Right cardiac atrium (tissue), 5 donors: ENCODE data around the gene UBL7. TPM values are rescaled to one million over a fixed set of nuclear protein-coding genes. Genes with fewer than 3 reads are reported as not detected.

Source experiments
- ATAC-seq, 2 donors: fragments of 200-7000 bp; cut with Tn5 transposase; one replicate each; pipeline versions ENCODE4 v1.8.0 to v1.9.1; 2020; ENCODE audit warnings: moderate library complexity in 2 of 2, mild to moderate bottlenecking in 1 of 2
- DNase-seq, 3 donors: peaks; one replicate each; pipeline ENCODE4 v3.0.0-alpha.2; 2020
- H3K27ac ChIP-seq: one replicate; pipeline ENCODE4 v1.5.1; 2013; ENCODE audit warnings: mild to moderate bottlenecking, low read length, control low read depth, moderate library complexity
- H3K27me3 ChIP-seq: one replicate; pipeline ENCODE4 v1.6.1; 2013; ENCODE audit not compliant: control insufficient read depth, insufficient read depth
- H3K4me1 ChIP-seq: one replicate; pipeline ENCODE4 v1.6.1; 2013; ENCODE audit warnings: low read length; ENCODE audit not compliant: control insufficient read depth, insufficient read depth
- H3K4me3 ChIP-seq: one replicate; pipeline ENCODE4 v1.5.1; 2013; ENCODE audit warnings: low read length, control low read depth
- H3K9me3 ChIP-seq: one replicate; pipeline ENCODE4 v1.6.1; 2013; ENCODE audit warnings: low read length; ENCODE audit not compliant: control insufficient read depth
- WGBS: extraction: QIAGEN DNeasy Blood & Tissue Kit; methylation state at CpG from one replicate; pipeline ENCODE4 v1.1.7; 2013; 5-methylcytosine and 5-hydroxymethylcytosine counted together
- intact Hi-C, 4 donors: fragments of 100-400 bp; cut with DNase I; formaldehyde crosslinking; loops; one replicate each; pipeline versions ENCODE4 v1.11.0 to v1.14.0; 2022 to 2023
- polyA plus RNA-seq: library from polyadenylated mRNA; stranded (reverse); fragments of 200-250 nt; gene quantifications from one replicate; pipeline ENCODE4 v1.2.3, GENCODE V29; 2013
- total RNA-seq, 4 donors: library from RNA; stranded (reverse); fragmentation: NEBNext Ultra II Directional; extraction: Animal tissue kit (Norgen Biotek cat#: 25700); gene quantifications; one replicate each; pipeline ENCODE4 v1.2.1, GENCODE V29; 2021
- donor health status: healthy with polysubstance abuse.
- donor health status: DM: no; HTN: yes; CAD: no.
- donor health status: DM: no; HTN: no; CAD: no.
- donor health status: DM: no; HTN: yes; CAD: no; lungs with severe emphysema.
- donor health status: DM: yes; HTN: yes; CAD: no.

Gene UBL7
- total and polyA plus RNA-seq, 5 donors, result 35.8 to 59.3 (median 49.0) TPM

DNA sequence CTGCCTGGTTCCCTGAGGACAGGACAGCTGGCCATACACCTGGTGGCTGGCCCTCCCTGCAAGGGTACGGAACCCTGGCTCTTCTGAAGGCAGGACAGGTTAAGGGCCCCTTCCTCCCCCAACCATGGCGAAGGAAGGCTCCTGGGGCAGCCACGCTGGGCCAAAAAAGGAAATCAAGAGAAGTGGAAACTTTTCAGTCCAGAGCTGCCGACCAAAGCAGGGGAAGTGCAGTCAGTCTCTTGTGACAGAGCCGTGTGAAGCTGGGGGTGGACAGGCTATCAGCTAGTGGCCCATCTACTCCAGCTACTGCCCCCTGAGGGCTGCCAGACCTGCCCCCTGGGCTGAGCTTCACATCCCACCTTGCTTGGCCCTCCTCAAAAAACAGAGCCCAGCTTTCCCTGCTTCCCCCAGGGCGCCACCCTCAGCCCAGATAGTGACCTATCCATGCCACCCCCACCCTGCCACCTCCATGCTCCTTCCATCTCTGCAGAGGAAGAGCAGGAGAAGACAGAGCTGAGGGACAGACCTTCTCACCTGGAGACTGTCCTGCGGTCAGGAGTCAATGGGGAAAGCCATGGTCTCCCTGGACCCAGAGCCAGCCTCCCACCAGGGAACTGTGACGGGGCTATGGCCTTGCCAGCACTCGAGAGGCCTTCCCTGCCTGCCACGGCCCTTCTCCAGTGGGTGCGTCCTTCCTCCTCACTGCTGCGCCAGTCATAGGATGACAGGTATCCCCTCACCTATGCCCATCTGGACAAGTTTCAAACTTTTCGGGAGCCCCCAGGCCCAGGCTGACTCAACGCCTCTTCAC lies 31.8 kb downstream of the UBL7 start:
- WGBS, result 85% methylated on average over 14 of the region's 14 CpGs
- no peaks in the 10 kb centered on the region for H3K27me3 ChIP-seq
- no peaks in the 10 kb centered on the region for H3K4me1 ChIP-seq
- DNase-seq (peak in 2 of 3 donors; percentile 46 to 55), ATAC-seq (no peak)
- no peak overlapping the region for H3K27ac ChIP-seq
- intact Hi-C loops, result no loop called here
- H3K4me3 ChIP-seq, result no peak overlapping the region
- no peaks in the 10 kb centered on the region for H3K9me3 ChIP-seq

DNA sequence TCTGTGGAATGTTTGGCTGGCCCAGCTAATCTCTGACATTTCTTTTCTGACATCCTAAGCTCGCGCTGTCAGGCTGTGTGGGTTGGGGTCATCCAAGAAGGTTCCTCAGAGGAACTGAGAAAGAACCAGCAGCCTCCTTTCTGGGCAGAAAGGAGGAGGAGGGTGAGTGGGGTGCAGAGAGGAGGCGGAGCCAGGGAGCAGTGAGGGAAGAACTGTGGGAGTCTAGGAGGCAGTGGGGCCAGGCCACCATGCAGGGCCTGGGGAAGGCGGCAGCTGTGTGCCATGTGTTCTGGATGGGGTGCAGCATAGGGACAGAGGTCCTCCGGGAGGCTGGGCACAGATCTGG lies 32.5 kb downstream of the UBL7 start:
- no peak overlapping the region for H3K27ac ChIP-seq
- 89% methylated on average over 5 of the region's 5 CpGs for WGBS
- ATAC-seq, result no peak

DNA sequence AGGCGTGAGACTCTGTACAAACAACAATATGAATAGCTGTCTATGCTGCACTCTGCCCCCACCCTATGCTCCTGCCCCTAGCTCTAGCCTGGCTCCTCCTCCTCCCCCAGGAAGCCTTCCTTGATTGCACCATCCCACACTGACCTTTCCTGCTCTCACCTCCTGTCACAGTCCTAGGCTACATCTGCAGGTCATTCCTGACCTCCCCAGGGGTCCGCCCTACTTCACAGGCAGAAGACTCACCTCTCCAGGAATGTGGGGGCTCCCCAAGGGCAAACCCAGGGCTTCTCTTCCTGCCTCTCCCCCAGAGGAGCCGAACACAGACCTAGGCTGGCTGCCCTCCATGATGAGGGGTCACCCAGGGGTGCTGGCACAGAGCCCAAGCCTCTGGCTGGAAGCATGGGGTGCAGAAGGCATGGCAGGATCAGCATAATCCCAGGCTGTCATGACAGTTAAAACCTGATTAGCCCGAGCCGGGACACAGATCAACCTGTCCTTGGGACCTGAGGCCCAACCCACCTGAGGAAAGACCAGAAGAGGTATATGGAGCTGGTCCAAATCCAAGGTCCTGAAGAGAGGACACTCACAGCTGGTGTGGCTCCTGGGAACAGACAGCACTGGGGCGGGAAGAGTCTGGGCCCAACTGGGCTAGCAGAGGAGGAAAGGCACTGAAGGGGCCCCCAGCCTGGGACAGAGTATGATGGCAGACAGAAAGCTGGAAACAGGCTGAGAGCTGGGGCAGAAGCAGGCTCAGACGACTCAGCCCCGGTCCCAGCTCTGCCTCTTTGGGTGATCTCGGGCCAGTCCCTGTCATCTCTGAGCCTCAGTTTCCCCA lies 33.1 kb downstream of the UBL7 start:
- Histone ChIP-seq H3K27me3 (no peaks in the 10 kb centered on the region), H3K4me1 (peaks cover 3% of the 10 kb centered on the region), H3K27ac (no peak overlapping the region), H3K4me3 (no peak overlapping the region), H3K9me3 (no peaks in the 10 kb centered on the region)
- DNase-seq (peak in 2 of 3 donors; percentile 32 to 35), ATAC-seq (no peak)
- intact Hi-C loops, result no loop called here
- WGBS, result 83% methylated on average over 9 of the region's 9 CpGs

More for the DNA sequence above, 32.5 kb downstream of the UBL7 start:
- Histone ChIP-seq H3K4me1 (no peaks in the 10 kb centered on the region), H3K9me3 (no peaks in the 10 kb centered on the region), H3K27me3 (no peaks in the 10 kb centered on the region), H3K4me3 (no peak overlapping the region)
- peak in 2 of 3 donors; percentile 53 to 54 for DNase-seq
- intact Hi-C loops, result no loop called here

DNA sequence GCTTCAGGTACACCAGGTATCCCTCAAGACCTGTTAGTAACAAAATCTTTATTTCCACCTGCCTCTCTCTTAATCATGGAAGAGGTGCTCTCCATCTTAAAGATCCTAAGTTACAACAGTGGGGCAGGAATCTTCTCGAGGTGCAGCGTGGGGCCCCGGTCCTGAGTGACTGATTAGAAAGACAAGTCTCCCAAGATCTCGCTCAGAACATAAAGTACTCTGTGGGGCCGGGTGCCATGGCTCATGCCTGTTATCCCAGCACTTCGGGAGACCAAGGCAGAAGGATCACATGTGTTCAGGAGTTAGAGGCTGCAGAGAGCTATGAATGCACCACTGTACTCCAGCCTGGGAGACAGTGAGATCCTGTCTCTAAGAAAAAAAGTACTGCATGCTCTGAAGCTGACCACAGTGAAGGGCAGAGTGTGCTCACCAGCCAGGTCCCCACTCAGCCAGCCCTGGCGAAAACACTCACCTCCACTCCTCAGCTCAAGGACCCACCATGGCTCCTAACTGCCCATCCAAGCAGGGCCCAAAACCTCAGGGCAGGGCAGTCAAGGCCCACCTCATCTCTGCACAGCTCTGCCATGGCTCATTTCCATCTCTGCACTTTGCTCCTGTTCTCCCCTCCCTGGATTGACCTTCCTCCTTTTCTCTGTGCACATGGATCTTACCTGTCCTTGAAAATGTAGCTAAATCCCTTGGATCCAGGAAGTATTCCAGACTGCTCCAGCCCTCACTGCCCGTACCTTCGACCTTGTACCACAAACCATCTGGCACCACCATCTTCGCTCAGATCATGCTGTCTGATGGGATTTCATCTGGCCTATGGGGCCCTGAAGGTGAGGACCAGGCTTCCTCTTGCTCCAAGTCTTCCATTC lies 34.3 kb downstream of the UBL7 start:
- Histone ChIP-seq H3K27me3 (no peaks in the 10 kb centered on the region), H3K27ac (no peak overlapping the region), H3K4me1 (peaks cover 3% of the 10 kb centered on the region), H3K9me3 (no peaks in the 10 kb centered on the region), H3K4me3 (no peak overlapping the region)
- ATAC-seq, result no peak
- intact Hi-C loops, result no loop called here
- DNase-seq, result peak in 2 of 3 donors; percentile 11 to 38
- 90% methylated on average over 10 of the region's 10 CpGs for WGBS

DNA sequence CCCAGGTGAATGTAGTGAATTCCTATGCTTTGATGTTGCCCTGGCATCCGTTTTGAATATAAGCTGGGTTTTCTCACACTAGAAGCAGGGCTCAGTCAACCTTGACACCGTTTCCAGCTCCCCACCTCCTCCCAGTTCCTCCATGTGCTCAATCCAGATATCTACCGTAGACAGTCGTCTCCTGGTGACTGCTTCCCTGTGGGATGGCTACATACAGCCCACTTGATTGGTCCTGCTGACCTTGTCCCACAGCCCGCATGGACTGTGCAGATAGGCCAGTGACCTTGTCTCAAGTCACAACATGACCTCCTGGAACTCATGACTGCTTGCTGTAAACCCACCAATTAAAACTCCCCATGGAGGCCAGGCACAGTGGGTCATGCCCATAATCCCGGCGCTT lies 35.3 kb downstream of the UBL7 start:
- no peaks in the 10 kb centered on the region for H3K9me3 ChIP-seq
- H3K4me1 ChIP-seq, result peaks cover 5% of the 10 kb centered on the region
- H3K27me3 ChIP-seq, result no peaks in the 10 kb centered on the region
- 80% methylated on average over 7 of the region's 7 CpGs for WGBS
- ATAC-seq, result no peak
- H3K4me3 ChIP-seq, result no peak overlapping the region
- intact Hi-C loops, result no loop called here
- peak in 1 of 3 donors; percentile 2 for DNase-seq
- no peak overlapping the region for H3K27ac ChIP-seq

DNA sequence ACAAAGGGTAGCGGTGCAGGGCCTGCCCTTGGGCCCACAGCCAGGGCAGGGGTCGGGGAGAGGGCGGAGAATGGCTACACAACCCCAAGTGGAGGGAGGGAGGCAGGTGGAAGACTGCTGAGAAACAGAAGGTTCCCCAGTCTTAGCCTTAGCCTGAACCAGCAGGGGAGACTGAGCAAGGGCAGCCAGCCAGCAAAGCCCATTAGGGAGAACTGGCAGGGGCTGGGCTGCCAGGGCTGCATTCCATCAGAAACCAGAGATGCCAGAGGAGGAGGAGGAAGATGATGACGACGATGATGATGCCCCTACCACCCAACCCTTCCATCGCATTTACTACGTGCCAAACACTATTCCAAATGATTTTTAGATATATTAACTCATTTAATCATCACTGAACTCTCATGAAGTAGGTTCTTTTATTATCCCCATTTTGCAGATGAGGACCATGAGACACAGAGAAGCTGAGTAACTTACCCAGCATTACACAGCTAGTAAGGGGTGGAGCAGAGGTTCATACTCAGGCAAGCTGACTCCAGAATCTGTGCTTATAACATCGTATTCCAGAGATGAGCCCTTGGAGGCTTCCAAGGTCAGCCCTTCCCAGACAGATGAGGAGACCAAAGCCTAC lies 35.9 kb downstream of the UBL7 start:
- intact Hi-C loops, result no loop called here
- no peak overlapping the region for H3K4me3 ChIP-seq
- H3K4me1 ChIP-seq, result peaks cover 5% of the 10 kb centered on the region
- no peak overlapping the region for H3K27ac ChIP-seq
- WGBS, result 89% methylated on average over 8 of the region's 8 CpGs
- no peaks in the 10 kb centered on the region for H3K27me3 ChIP-seq
- no peaks in the 10 kb centered on the region for H3K9me3 ChIP-seq
- ATAC-seq, result no peak
- peak in 1 of 3 donors; percentile 20 for DNase-seq

DNA sequence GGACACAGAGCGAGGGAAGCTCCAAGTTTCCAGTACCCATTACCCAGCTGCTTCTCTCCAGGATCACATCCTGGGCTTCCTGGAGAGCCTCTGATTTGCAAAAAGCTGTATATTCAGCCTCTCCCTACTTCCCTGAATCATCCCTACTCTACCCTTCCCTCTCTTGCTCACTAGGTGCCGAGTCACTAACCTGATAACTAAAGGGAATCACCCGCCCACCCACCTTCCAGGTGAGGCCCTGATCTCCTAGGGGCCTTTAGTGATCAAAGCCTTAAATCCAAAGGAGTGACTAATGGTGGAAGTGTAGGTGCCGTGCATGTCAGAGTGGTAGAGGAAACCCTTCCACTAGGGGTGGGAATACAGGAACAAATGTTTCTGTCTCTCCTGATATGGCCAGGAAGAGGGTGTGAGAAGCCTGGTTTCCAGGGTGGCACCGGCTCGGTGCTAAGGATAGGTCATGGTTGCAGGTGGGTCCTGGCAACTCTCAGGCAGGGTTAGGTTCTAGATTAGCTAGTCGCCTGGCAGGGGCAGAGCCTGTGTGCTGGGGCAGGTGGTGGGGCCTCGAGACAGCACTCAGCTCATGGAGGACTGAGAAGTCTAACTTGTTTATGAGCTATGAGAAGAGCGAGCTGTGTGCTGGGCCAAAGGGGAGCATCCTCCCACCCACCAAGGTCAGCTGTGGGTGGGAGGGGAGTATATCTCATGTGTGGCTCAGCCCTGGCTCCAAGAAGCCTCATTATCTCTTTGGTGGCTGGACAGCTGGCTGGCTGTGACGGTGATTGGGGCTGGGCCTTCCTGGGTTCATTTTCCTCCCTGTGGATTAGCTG lies 37.3 kb downstream of the UBL7 start:
- no peaks in the 10 kb centered on the region for H3K27me3 ChIP-seq
- intact Hi-C loops, result no loop called here
- no peak overlapping the region for H3K4me3 ChIP-seq
- DNase-seq, result peak in 2 of 3 donors; percentile 21 to 41
- peaks cover 5% of the 10 kb centered on the region for H3K4me1 ChIP-seq
- H3K9me3 ChIP-seq, result no peaks in the 10 kb centered on the region
- no peak for ATAC-seq
- 82% methylated on average over 10 of the region's 10 CpGs for WGBS
- H3K27ac ChIP-seq, result no peak overlapping the region

DNA sequence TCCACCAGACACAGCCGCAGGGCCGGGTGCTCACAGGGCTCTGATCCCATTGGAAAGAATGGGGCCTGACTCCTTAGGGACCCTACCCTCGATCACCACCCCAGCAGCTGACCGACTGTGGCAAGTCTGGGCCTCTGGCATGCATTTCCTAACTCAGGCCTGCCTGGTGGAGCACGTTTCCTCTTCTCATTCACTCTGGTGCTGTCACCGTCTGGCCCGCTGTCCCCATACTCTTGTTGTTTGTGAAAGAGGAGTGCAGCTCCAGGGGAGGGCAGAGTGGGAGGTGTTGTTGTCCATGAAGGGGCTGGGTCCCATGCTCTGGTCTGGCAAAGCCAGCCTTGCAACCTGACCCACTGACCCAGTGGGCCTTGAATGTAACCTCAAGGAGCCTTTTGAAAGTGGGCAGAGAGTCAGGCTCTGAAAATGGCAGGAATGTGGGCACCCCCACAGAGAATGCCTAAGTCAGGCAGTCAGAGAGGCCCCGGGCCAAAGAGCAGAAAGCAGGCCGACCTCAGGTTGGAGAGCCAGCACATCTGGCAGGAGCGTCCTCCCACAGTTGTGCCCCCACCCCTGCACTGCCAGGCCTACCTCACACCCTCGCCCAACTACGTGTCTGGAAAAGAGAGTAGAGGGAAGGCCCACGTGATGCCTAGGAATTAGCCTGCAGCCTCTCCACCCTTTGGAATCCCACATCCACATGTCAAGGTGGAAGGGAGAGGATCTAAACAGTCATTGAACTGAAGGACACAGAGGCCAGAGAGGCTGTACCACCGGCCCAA lies 38.1 kb downstream of the UBL7 start:
- peak overlapping the region; percentile 26 for H3K27ac ChIP-seq
- intact Hi-C loops, result no loop called here

DNA sequence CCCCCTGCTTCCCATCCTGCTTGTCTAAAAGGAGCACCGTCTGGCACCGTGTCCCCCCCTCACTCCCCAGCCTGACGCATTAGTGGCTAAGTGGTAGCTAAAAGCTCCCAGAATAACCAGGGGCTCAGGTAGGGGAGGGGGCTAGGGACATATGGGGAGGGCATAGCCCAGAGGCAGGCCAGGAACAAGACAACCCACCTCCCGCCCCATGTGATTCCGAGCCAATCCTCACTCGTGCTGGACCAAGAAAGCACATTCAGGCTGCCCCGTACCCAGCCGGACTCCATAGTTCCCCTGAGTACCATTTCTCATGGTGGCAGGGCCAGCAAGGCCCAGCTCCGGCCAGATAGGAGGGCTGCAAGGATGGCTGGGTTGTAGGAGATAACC lies 38.7 kb downstream of the UBL7 start:
- ATAC-seq (no peak), DNase-seq (no peak)
- intact Hi-C loops, result no loop called here
- Histone ChIP-seq H3K4me3 (no peak overlapping the region), H3K27ac (peak overlapping the region; percentile 26), H3K4me1 (peaks cover 5% of the 10 kb centered on the region), H3K27me3 (no peaks in the 10 kb centered on the region), H3K9me3 (no peaks in the 10 kb centered on the region)
- WGBS, result 71% methylated on average over 9 of the region's 9 CpGs

More for the DNA sequence above, 38.1 kb downstream of the UBL7 start:
- WGBS, result 71% methylated on average over 14 of the region's 14 CpGs
- Histone ChIP-seq H3K4me1 (peaks cover 5% of the 10 kb centered on the region), H3K9me3 (no peaks in the 10 kb centered on the region), H3K4me3 (no peak overlapping the region), H3K27me3 (no peaks in the 10 kb centered on the region)
- no peak for ATAC-seq
- DNase-seq, result peak in 2 of 3 donors; percentile 4 to 47
